A549 (cell line): ENCODE results near the gene ADSS1. TPM values are rescaled to one million over a fixed set of nuclear protein-coding genes. Genes with fewer than 3 reads are reported as not detected.

Experiments used
- ATAC-seq, 2 experiments: fragments of 200-7000 bp in 1 of 2; fragments of >200 bp in 1 of 2; cut with Nextera tagmentation in 1 of 2; cut with Tn5 transposase in 1 of 2; 3 replicates each; pipeline versions ENCODE4 v1.8.0 to v1.9.1; 2018 to 2020; ENCODE audit warnings: mild to moderate bottlenecking in 1 of 2, moderate library complexity in 1 of 2
- CTCF ChIA-PET: fragments of 300-600 bp; sonication (Branson Sonifier 250); formaldehyde crosslinking; extraction: SDS; loops from one replicate; lab custom pipeline; 2021; ENCODE audit warnings: antibody characterized with exemption, inconsistent platforms; lab: Yijun Ruan, JAX
- POLR2A ChIA-PET: fragments of 350-600 bp; formaldehyde crosslinking; extraction: SDS; loops from one replicate; lab custom pipeline; 2021; ENCODE audit warnings: antibody characterized with exemption, inconsistent platforms; lab: Yijun Ruan, JAX
- DNase-seq, 2 experiments: peaks; one replicate each; pipeline versions ENCODE4 v3.0.0 to v3.0.0-alpha.2; 2011 to 2016; ENCODE audit warnings: low read depth in 1 of 2, low spot score in 1 of 2
- FAIRE-seq: peaks from 2 replicates; lab custom pipeline; 2011; peaks lifted over from hg19 to GRCh38; lab: Jason Lieb, UNC
- H3K27ac ChIP-seq, 2 experiments: fragments of >200 bp; sonication (Bioruptor Twin); formaldehyde crosslinking; 3 replicates each; pipeline ENCODE4 v1.5.1; 2016 to 2017
- H3K4me1 ChIP-seq: fragments of >200 bp; sonication (Bioruptor Twin); formaldehyde crosslinking; 3 replicates; pipeline ENCODE4 v1.6.1; 2016
- H3K4me2 ChIP-seq: fragments of >200 bp; sonication (Bioruptor Twin); formaldehyde crosslinking; 3 replicates; pipeline ENCODE4 v1.6.1; 2016
- H3K4me3 ChIP-seq: fragments of >200 bp; sonication (Bioruptor Twin); formaldehyde crosslinking; 3 replicates; pipeline ENCODE4 v1.5.1; 2016
- H3K9me3 ChIP-seq: fragments of >200 bp; sonication (Bioruptor Twin); formaldehyde crosslinking; 3 replicates; pipeline ENCODE4 v1.6.1; 2016
- CHD2 ChIP-seq: fragments of 150-350 bp; IDR thresholded peaks from 2 replicates; pipeline ENCODE4 v1.6.1; 2014; ENCODE audit warnings: low read length; ENCODE audit not compliant: partially characterized antibody
- EHMT2 ChIP-seq: fragments of 200-600 bp; sonication (generic); IDR thresholded peaks from 2 replicates; pipeline ENCODE4 v1.6.1; 2016; ENCODE audit warnings: antibody characterized with exemption, low read depth, mild to moderate bottlenecking, moderate library complexity
- EP300 ChIP-seq, 2 experiments: fragments of >200 bp; sonication (Bioruptor Twin); formaldehyde crosslinking; IDR thresholded peaks; 2 replicates in 1 of 2; 3 replicates in 1 of 2; pipeline ENCODE4 v1.6.1; 2016 to 2017
- FOSL2 ChIP-seq, 2 experiments: fragments of 450-650 bp in 1 of 2; fragments of >200 bp in 1 of 2; sonication (Bioruptor Twin) in 1 of 2; formaldehyde crosslinking; IDR thresholded peaks; 2 replicates each; pipeline versions ENCODE4 v1.5.0 to v1.6.1; 2016 to 2020; ENCODE audit warnings: mild to moderate bottlenecking in 1 of 2, moderate library complexity in 1 of 2
- GATA3 ChIP-seq: IDR thresholded peaks from 2 replicates; pipeline ENCODE4 v1.6.1; 2012; ENCODE audit warnings: borderline replicate concordance
- HOXA7 ChIP-seq: fragments of 250-450 bp; sonication (Bioruptor Pico); IDR thresholded peaks from 2 replicates; pipeline ENCODE4 v1.5.0; 2020; ENCODE audit warnings: mild to moderate bottlenecking, moderate library complexity
- HOXB13 ChIP-seq: fragments of 250-450 bp; sonication (Bioruptor Pico); IDR thresholded peaks from 2 replicates; pipeline ENCODE4 v1.5.0; 2020; ENCODE audit warnings: low read depth, mild to moderate bottlenecking, moderate library complexity
- HOXB5 ChIP-seq: fragments of 250-450 bp; sonication (Bioruptor Pico); IDR thresholded peaks from 2 replicates; pipeline ENCODE4 v1.5.0; 2020; ENCODE audit warnings: mild to moderate bottlenecking, moderate library complexity
- JUN ChIP-seq, 2 experiments: fragments of >200 bp; sonication (Bioruptor Twin); formaldehyde crosslinking; IDR thresholded peaks; 2 replicates in 1 of 2; 3 replicates in 1 of 2; pipeline ENCODE4 v1.6.1; 2016 to 2017
- KDM5A ChIP-seq: fragments of 200-600 bp; sonication (generic); IDR thresholded peaks from 2 replicates; pipeline ENCODE4 v1.6.1; 2016; ENCODE audit warnings: antibody characterized with exemption, mild to moderate bottlenecking
- MAFK ChIP-seq: fragments of 450-650 bp; IDR thresholded peaks from 2 replicates; pipeline ENCODE4 v1.6.1; 2014; ENCODE audit not compliant: partially characterized antibody
- MAZ ChIP-seq: fragments of 150-350 bp; IDR thresholded peaks from 2 replicates; pipeline ENCODE4 v1.6.1; 2014; ENCODE audit warnings: antibody characterized with exemption, low read depth, low read length, borderline replicate concordance
- NFE2L2 ChIP-seq: fragments of 150-350 bp; conservative IDR thresholded peaks from 2 replicates; pipeline ENCODE4 v1.6.1; 2014; ENCODE audit warnings: low read length
- NPAS2 ChIP-seq: fragments of 250-450 bp; sonication (Bioruptor Pico); IDR thresholded peaks from 2 replicates; pipeline ENCODE4 v1.8.0; 2022; ENCODE audit warnings: mild to moderate bottlenecking, moderate library complexity, borderline replicate concordance
- RARB ChIP-seq: fragments of 250-450 bp; sonication (Bioruptor Pico); IDR thresholded peaks from 2 replicates; pipeline ENCODE4 v1.8.0; 2021; ENCODE audit warnings: mild to moderate bottlenecking, moderate library complexity
- RFX5 ChIP-seq: fragments of 450-650 bp; IDR thresholded peaks from 2 replicates; pipeline ENCODE4 v1.7.1; 2014; ENCODE audit warnings: antibody characterized with exemption, mild to moderate bottlenecking, moderate library complexity
- RNF2 ChIP-seq: fragments of 200-600 bp; sonication (generic); IDR thresholded peaks from 2 replicates; pipeline ENCODE4 v1.6.1; 2016; ENCODE audit warnings: low read depth, mild to moderate bottlenecking, antibody characterized with exemption, moderate library complexity, borderline replicate concordance
- ZFP36 ChIP-seq: fragments of 450-650 bp; IDR thresholded peaks from 2 replicates; pipeline ENCODE4 v1.6.1; 2014; ENCODE audit warnings: borderline replicate concordance; ENCODE audit not compliant: partially characterized antibody
- WGBS: methylation state at CpG from one replicate; pipeline ENCODE4 v1.1.6; 2017; ENCODE audit errors: missing lambda C conversion rate; 5-methylcytosine and 5-hydroxymethylcytosine counted together
- polyA plus RNA-seq, 4 experiments: library from polyadenylated mRNA; depleted of rRNA in 3 of 4; stranded (reverse); fragments of >200 nt; fragmentation: RNase III in 1 of 4; extraction: RNeasy Plus Mini Kit Qiagen cat#74134 plus additional on column Dnase treatment in 1 of 4; gene quantifications; 2 replicates in 3 of 4; 3 replicates in 1 of 4; pipeline ENCODE4 v1.2.3, GENCODE V29; 2011 to 2017
- TF ChIP-seq, protein P1 (sequence below): fragments of 150-350 bp; IDR thresholded peaks from 2 replicates; pipeline ENCODE4 v1.6.1; 2014; ENCODE audit warnings: low read depth, mild to moderate bottlenecking, low read length
- TF ChIP-seq, protein P2 (sequence below): fragments of >200 bp; sonication (Bioruptor Twin); formaldehyde crosslinking; IDR thresholded peaks from 2 replicates; pipeline ENCODE4 v1.6.1; 2016
- TF ChIP-seq, protein P3 (sequence below): fragments of >200 bp; sonication (Bioruptor Twin); formaldehyde crosslinking; IDR thresholded peaks from 3 replicates; pipeline ENCODE4 v1.5.1; 2016

Gene ADSS1
- polyA plus RNA-seq, 2 of the 4 experiments (the other 2 are of a cell fraction): 6.2 to 10.1 TPM

DNA sequence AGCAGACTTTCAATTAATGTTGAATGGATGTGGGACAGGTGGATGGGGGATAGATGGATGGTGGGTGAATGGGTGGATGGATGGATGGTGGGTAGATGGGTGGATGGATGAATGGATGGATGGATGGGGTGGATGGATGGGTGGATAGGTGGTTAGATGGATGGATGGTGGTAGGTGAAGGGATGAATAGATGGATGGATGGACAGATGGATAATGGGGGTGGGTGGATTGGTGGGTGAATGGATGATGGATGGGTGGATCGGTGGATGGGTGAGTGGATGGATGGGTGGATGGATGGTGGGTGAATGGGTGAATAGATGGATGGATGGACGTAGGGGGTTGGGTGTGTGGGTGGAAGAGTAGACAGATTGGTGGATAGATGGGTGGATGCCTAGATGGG, 48.6 kb upstream of the ADSS1 start:
- H3K9me3 ChIP-seq: no peaks in the 10 kb centered on the region
- no peak overlapping the region for H3K4me3 ChIP-seq
- ChIA-PET POLR2A (no interaction called here), CTCF (interaction anchor here (0.6 to 7.6 kb wide), 5 partner anchors 7 to 598 kb away, joined by 3 to 117 read pairs (median 5); no protein-coding TSS in a partner anchor)
- ATAC-seq (no peak), DNase-seq (no peak), FAIRE-seq (no peak)
- H3K4me2 ChIP-seq: no peak overlapping the region
- TF ChIP-seq MAFK (no peak), HOXB13 (no peak), ZFP36 (no peak), GATA3 (no peak), EP300 (IDR thresholded peaks at IDR 0.05) (no peak), MAZ (no peak), NPAS2 (CRISPR knock-in tag) (no peak), EHMT2 (no peak)
- TF ChIP-seq, protein P1, sequence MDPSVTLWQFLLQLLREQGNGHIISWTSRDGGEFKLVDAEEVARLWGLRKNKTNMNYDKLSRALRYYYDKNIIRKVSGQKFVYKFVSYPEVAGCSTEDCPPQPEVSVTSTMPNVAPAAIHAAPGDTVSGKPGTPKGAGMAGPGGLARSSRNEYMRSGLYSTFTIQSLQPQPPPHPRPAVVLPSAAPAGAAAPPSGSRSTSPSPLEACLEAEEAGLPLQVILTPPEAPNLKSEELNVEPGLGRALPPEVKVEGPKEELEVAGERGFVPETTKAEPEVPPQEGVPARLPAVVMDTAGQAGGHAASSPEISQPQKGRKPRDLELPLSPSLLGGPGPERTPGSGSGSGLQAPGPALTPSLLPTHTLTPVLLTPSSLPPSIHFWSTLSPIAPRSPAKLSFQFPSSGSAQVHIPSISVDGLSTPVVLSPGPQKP: no peak
- H3K27ac ChIP-seq: no peak overlapping the region
- WGBS: 92% methylated on average over 2 of the region's 2 CpGs
- peaks cover 41% of the 10 kb centered on the region for H3K4me1 ChIP-seq

DNA sequence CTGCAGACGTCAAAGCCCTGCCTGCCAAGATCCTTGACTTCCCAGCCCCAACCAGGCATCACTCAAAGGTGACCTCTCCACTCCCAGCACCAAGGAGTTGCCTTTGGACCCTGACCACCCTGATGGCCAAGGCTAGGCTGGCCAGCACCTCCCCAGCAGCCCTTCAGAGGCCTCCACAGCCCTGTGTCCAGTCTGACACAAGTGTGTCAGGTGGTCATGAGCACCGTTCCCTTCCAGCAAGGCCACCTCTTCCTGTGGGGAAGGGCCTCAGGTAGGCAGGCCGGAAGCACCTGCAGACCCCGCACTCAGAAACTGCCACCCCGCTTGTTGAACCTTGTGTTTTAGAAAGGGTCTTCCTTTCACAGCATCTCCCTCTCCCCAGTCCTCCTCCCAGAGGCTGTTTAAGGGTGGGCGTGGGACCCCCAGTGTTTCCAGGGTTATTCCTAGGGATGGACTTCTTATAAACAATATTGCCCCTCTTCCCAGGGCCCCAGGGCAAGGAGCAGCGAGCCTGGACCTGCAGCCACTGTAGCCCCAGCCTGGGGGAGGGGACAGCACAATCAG, 47.8 kb upstream of the ADSS1 start:
- Histone ChIP-seq H3K27ac (peak overlapping the region; percentile 98 to 100; a peak in 5 of 6 replicates), H3K4me3 (no peak overlapping the region), H3K4me2 (no peak overlapping the region), H3K9me3 (no peaks in the 10 kb centered on the region), H3K4me1 (peaks cover 48% of the 10 kb centered on the region)
- POLR2A ChIA-PET: interaction anchor here (0.5 to 2.1 kb wide), 3 partner anchors 12 to 18 kb away, joined by 3 to 8 read pairs (median 4); no protein-coding TSS in a partner anchor
- ATAC-seq: no peak
- CTCF ChIA-PET: interaction anchor here (1.6 to 7.6 kb wide), 2 partner anchors 8 to 36 kb away, joined by 4 to 117 read pairs; no protein-coding TSS in a partner anchor
- TF ChIP-seq NFE2L2 (no peak), EP300 (IDR thresholded peaks at IDR 0.05) (no peak), KDM5A (no peak), RARB (CRISPR knock-in tag) (no peak), HOXA7 (CRISPR knock-in tag) (no peak), FOSL2 (IDR thresholded peaks at IDR 0.05) (no peak), FOSL2 (CRISPR knock-in tag; IDR thresholded peaks at IDR 0.05) (no peak), CHD2 (no peak), EHMT2 (no peak), RNF2 (no peak), RFX5 (no peak), JUN (IDR thresholded peaks at IDR 0.05) (no peak), HOXB5 (CRISPR knock-in tag) (no peak)
- TF ChIP-seq, protein P2, sequence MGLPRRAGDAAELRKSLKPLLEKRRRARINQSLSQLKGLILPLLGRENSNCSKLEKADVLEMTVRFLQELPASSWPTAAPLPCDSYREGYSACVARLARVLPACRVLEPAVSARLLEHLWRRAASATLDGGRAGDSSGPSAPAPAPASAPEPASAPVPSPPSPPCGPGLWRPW: no peak
- TF ChIP-seq, protein P3, sequence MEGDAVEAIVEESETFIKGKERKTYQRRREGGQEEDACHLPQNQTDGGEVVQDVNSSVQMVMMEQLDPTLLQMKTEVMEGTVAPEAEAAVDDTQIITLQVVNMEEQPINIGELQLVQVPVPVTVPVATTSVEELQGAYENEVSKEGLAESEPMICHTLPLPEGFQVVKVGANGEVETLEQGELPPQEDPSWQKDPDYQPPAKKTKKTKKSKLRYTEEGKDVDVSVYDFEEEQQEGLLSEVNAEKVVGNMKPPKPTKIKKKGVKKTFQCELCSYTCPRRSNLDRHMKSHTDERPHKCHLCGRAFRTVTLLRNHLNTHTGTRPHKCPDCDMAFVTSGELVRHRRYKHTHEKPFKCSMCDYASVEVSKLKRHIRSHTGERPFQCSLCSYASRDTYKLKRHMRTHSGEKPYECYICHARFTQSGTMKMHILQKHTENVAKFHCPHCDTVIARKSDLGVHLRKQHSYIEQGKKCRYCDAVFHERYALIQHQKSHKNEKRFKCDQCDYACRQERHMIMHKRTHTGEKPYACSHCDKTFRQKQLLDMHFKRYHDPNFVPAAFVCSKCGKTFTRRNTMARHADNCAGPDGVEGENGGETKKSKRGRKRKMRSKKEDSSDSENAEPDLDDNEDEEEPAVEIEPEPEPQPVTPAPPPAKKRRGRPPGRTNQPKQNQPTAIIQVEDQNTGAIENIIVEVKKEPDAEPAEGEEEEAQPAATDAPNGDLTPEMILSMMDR: no peak
- WGBS: 92% methylated on average over 7 of the region's 7 CpGs
- DNase-seq: no peak
- no peak for FAIRE-seq
